Activated T-cell treated with anti-CD3 and anti-CD28 coated beads for 1 hour (primary cell): ENCODE measurements around the gene EFCAB6.

Experiments used
- DNase-seq: peaks from one replicate; pipeline ENCODE4 v3.0.0-alpha.2; 2020; ENCODE audit warnings: low read depth

EFCAB6 gene, protein sequence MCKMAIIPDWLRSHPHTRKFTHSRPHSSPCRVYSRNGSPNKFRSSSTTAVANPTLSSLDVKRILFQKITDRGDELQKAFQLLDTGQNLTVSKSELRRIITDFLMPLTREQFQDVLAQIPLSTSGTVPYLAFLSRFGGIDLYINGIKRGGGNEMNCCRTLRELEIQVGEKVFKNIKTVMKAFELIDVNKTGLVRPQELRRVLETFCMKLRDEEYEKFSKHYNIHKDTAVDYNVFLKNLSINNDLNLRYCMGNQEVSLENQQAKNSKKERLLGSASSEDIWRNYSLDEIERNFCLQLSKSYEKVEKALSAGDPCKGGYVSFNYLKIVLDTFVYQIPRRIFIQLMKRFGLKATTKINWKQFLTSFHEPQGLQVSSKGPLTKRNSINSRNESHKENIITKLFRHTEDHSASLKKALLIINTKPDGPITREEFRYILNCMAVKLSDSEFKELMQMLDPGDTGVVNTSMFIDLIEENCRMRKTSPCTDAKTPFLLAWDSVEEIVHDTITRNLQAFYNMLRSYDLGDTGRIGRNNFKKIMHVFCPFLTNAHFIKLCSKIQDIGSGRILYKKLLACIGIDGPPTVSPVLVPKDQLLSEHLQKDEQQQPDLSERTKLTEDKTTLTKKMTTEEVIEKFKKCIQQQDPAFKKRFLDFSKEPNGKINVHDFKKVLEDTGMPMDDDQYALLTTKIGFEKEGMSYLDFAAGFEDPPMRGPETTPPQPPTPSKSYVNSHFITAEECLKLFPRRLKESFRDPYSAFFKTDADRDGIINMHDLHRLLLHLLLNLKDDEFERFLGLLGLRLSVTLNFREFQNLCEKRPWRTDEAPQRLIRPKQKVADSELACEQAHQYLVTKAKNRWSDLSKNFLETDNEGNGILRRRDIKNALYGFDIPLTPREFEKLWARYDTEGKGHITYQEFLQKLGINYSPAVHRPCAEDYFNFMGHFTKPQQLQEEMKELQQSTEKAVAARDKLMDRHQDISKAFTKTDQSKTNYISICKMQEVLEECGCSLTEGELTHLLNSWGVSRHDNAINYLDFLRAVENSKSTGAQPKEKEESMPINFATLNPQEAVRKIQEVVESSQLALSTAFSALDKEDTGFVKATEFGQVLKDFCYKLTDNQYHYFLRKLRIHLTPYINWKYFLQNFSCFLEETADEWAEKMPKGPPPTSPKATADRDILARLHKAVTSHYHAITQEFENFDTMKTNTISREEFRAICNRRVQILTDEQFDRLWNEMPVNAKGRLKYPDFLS (N-terminal part only)

DNA sequence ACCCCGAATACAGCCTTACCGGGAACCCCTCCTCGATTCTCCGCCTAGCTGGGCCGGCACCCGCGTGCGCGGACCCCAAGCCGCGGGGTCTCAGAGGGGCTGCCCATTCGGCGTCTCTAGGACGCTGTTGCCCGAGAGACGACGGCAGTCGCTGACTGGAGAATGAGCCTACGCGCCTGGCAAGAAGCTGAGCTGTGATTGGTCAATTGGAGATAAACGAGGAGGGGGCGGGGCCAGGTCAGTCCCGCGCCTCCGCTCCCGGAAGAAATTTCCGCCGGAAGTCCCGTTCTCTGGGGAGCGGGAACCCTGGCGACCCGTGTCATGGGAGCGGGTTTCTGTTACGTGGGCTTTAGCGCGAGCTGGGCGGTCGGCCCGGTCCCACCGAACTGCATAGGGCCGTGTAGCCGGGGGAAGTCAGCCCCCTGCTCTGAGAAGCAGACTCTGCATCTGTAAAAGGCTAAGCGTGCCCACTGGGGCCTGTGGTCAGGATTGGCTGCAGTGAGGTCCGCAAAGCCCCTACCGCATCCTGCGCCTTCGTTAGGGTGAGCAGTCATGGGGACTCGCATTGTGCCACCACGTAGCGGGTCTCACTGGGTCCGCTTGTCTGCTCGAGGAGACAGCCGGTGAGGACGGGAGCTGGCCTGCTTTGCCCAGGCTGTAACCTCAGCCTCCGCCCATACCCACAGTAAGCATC is at the start of gene EFCAB6:
Gene EFCAB6, minus strand, starts transcription at position 157 of the 694 bp plus-strand sequence. CDS start 29,987 bp downstream, outside the sequence.
- DNase-seq = peak; percentile 83

DNA sequence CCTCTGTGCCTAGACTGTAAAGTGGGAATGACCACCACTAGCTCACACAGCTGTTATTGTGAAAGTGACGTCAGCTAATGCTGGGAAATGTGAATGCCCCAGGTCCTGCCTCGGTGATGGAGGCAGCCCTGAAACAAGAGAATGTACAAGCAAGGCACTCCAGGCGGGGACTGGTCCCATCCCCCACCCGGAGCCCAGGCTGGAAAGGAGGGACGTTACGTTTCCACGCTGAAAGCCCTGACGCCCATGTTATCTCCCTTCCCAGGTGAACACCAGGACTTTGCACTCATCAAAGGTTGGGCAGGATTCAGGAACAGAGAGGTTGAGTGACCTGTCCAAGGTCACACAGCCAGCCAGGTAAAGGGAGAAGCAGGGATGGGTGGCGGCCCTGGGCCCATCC is 49.4 kb upstream of the EFCAB6 start:
- no peak for DNase-seq

DNA sequence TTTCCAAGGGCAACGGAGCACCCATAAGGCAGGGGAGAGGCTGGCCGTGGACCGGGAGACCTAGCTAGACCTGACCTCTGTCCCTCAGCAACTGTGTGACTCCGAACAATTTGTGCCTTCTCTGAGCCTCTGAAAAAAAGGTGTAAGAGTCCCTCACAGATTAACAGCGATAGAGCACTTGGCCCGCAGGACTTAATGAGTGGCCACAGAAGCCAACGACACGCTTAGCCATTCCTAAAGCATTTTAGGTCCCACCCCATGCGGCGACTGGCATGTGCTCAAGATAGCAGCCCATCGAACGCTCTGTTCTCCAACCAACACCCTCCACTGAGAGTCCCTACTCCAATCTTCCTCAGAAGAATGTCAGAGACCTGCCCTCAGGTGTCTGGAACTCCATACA is 48.7 kb upstream of the EFCAB6 start:
- DNase-seq = no peak

DNA sequence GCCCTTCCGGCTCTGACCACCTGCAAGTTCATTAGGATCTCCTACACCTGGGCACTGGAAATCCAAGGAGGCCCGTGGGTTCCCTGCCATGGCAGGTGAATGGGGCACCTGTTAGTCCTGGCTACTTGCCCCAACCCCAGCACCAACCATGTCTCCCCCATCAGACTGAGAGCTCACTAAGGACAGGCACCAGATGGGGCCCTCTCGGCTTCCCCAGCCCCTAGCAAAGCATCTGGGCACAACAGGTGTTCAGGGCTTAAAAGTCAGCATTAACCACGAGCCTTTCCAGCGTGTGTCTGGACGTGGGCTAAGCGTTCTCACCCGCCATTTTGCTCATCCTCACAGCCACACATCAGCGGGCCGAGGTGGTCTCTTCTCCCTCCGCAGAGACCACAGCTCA is 48.0 kb upstream of the EFCAB6 start:
- DNase-seq = no peak

DNA sequence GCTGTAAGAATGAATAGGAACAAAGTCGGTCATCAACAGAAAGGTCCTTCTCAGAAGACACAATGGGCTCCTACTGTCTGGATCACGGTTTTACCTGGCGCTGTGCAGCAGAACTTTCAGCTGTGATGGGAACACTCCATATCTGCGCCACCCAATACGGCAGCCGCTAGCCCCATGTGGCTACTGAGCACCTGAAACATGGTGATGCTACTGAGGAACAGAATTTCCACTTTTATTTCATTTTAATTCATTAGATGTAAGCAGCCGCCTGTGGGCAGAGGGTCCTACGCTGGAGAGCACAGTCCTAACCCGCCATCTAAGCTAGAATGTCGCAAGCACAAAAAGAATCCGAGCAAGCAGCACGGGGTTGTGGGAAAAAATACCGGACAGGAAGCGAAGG is 47.5 kb upstream of the EFCAB6 start:
- no peak for DNase-seq

DNA sequence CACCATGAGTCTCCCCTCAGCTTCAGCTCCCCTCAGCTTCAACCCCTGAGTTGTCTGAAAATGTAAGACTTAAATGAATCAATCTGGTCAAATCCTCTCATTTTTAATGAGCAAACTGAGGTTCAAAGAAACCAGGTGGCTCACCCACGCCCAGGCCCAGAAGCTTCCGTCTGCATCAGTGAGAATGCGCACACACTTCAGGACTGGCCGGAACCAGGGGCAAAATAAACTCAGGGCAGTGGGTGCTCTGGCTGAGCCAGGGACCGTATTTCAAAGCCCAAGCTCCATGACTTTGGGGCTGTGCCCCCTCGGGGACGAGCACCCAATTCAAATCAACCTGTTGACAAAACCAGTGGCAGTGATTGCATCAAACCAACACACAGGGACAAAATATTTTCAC is 47.1 kb upstream of the EFCAB6 start:
- no peak for DNase-seq

DNA sequence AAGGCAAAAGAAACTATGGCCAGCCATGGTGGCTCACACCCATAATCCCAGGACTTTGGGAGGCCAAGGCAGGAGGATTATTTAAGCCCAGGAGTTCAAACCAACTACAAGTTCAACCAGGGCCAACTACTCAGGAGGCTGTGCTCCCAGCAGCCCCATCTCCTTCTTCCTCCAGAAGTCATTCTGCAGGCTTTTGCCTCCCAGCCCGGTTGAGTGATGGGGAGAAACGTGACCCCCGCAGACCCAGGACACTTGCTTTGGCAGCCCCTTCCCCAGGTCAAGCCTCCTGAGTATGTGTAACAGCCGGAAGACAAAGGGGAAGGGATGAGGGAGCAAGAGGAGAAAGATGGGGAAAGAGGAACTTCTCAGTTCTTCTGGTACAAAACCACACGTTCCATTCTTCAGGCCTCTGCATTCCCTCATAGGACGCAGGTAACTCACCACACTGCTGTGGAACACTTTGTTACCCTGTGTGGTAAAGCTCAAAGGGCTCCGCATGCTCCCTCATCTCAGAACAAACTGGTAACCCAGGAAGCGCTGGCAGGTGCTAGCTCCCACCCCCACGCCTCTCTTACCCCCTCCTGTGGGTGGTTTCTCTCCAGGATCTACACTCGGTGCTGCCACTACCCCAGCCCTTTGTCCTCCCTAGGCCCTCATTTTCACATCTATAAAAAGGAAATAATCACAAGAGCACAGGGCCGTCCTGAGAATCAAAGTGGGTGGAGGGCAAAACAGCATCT is 46.2 kb upstream of the EFCAB6 start:
- DNase-seq = no peak

DNA sequence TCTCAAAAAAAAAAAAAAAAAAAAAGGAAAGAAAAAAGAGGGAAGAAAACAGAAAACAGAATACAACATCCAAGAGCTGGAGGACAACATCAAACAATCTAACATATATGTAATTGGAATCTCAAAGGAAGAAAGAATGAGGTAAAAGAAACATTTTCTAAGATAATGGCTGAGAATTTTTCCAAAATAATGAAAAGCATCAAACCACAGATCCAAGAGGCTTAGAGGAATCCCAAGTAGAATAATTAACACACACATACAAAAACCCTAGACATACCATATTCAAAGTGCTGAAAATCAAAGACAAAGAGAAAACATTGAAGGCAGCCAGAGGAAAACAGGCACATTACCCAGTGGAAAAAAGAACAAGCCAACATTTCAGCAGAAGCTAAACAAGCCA is 45.3 kb upstream of the EFCAB6 start:
- no peak for DNase-seq

DNA sequence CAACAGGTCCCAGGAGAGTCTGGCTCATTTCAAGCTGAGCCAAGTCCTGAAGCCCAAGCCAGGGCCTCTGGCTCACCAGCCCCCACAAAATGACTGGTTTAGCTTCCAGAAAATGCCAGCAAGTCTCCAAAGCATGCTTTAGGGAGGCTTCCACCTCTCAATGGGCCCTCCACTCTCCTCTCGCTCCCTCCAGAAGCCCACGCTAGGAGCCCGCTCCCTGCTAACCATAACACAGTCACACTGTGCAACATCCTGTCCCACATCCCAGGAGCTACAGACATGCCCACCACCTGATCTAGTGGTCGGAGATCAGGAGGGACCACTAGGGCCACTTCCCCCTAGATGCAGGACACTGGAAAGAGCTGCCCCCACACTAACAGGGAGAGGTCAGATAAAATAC is 43.3 kb upstream of the EFCAB6 start:
- no peak for DNase-seq

DNA sequence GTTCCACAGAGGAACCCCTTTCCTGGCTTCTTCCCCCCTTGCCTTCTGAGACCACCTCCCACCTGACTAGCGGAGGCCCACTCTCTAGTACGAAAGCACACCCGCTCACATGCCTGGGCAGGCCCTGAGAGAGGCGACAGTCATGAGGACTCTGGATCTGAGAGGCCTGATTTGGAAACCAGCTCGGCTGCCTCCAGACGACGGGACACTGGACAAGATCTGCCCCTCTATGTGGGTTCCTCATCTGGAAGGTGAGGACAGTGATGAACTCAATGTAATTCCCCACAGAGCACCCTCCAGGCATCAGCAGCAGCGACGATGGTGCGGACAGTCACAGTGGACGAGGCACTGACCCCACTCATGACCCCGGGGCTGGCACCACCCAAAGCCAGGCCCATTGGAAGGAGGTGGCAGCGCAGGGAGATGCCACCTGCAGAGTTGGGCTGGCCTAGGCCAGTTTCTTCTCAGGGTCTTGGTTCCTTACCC is 42.7 kb upstream of the EFCAB6 start:
- DNase-seq = no peak

DNA sequence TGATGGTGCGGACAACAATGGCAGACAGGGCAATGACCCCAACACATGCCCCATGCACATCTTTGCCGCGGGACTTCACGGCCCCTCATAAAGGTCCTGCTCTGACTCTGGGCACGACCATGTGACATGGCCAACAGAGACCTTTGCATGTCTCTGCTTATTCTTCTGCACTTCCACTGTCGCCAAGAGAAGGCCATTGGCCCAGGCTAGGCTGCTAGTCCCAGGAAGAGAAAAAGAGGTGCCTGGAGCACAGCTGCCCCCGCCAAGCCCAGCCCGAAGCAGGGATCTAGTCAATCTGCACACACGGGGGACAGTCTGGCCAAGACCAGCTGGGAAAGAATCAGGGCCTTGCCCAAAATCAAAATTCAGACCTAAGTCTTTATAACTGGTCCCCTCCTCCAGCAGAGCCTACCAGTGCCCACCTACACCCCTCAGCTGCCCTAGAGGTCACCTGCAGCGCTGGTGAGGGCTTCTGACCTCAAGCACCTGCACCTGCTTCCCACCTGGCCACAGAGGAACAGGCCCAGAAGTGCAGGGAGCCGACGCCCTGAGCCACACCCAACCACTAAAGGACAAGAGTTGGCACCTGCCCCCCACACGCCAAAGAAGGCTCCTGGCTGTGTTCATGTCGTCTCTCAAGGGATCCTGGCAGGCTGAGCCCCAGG is 42.1 kb upstream of the EFCAB6 start:
- DNase-seq = no peak

DNA sequence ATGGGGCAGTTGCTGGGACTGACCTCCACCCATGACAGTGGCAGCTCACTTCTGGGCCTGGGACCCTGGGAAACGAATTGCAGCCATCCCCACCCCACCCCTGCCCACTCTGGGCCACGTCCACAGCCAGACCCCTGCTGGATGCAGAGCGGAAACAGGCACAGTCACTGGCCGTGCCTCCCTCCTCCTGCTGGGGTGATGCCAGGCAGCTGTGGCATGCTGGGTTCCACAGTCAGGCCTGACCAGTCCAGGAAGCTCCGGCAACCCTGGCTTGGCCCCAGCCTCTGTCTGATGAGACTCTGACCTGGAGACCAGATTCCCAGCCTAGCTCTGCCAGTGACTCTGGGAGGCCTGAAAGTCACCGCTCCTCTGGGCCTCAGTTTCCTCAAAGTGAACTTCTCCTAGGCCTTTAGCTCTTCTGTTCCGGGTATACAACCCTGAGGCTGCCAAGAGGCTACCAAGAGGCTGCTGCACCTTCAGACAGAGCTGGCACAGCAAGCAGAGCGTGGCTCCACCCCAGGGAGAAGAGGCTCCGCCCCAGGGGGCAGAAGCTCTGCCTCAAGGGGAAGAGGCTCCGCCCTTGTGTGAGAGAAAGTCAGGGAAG is 41.3 kb upstream of the EFCAB6 start:
- no peak for DNase-seq

DNA sequence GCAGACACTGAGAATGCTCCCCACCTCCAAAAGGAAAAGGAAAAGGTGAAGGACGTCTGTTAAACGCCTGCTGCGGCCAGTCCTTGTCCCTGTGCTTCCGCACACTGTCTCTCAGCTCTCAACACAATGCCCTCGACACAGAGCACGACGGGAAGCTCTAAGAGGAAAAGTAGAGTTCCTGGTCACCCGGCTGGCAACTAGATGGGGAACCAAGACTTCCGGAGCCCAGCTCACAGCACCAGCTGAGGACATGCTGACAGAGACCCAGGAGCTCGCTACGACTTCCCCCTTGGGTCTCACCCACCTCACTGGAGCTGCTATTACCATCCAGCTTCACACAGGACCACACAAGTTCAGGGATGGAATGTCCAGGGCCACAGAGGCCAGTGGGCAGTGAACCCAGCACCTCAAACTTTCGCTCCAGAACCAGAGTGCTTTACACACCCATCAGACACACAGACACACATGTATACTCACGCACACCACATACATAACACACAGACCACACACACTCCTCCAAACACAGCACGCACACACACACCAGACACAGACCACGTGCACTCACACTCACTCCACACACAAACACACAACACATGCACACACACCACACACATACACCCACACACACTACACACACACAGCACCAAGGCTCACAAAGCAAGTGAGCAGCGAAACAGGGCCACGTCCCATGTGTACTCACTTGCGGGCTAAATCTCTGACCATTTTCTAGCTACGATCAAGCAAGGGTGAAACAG is 40.6 kb upstream of the EFCAB6 start:
- no peak for DNase-seq

DNA sequence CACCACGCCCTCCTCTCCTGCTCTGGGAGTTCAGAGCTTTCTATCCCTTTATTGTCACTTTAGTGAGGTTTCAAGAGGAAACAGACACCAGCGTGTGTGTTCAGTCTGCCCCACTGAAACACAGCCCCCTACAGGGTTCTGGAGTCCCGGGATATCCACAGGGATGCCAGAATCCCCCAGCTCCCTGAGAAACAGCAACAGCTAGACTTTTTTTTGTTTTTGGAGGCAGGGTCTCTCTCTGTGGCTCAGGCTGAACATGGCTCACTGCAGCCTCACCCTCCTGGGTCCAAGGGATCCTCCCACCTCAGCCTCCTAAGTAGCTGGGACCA is 39.8 kb upstream of the EFCAB6 start:
- no peak for DNase-seq

DNA sequence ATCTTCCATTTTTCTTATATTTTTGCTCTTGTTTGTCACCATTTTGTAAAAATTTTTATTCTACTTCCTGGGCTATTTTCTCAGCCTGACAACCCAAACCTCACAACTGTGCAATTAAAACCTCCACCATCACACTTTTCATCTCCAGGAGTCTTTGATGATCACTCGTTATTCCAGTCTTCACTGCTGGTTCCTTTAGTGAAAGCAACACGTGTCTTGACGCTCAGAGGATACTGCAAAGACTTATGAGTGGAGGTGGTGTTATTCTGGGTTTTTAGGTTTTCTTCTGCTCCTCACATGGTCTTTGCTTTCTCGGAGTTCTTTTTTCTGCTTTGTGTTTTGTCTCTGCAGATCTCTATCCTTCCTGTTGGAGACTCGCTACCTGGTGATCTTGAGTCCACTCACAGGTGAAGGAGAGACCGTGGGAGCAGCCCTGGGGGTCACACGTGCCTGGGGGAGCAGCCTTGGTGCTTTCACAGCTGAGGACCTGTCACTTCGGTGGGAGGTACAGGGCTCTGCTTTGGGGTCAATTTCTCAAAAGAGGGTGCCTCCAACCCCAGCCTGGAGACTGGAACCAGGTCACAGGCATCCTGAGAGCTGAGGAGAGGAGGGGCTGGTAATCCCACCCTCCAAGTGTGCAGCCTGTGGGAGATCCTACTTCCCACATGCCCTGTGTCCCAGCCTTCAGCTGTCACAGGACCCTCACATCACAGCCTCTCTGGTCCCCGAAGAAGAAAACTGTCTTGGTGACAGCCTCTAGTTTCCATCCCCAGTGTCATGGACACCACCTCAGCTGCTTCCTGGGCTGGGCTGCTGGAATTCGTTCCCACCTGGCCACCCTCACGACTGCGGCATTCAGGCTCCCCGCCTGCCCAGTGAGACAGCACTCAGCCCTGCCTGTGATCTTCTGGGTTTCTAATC is 39.2 kb upstream of the EFCAB6 start:
- DNase-seq = no peak

DNA sequence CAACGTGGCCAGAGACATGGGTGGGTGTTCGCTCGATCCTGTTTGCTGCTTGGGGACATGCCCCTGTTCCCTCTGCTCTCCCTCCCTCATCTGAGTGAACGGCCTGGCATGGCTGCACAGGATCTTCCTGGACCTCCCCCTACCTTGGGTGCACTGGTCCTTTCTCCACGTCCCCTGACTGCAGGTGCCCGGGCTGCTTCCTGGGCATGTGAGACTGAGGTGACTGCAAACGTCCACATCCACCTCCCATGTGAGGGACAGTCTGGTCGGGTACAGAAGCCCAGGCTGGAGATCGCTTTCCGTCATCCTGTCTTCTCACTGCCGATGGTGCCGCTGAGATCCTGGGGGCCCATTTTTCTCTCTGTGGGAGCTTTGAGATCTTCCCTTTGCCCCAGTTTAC is 38.4 kb upstream of the EFCAB6 start:
- no peak for DNase-seq

DNA sequence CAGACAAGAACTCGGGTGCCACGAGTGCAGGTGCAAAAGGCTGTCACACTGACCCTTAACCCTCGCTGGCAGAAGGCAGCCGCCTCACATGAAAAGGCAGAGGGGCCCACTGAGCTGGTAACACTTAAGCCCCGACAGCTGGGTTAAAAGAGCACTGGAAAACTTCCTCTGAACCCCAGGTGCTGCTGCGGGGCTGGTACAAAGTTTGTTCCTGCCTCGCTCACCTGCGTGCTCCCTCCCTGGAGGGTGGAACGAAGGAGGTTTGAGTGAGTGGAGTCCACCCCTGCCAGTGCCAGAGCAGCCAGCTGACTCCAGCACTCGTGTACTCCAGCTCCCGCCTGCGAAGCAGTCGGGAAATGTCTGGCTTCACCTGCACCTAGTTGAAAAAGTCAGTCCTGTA is 37.6 kb upstream of the EFCAB6 start:
- DNase-seq = no peak
